GM11168 (cell line): Measurements from ENCODE around the gene ZNF674.
"Not testable (repeated sequence)": the region's sequence is repeated elsewhere in the genome, so short reads cannot be mapped to it uniquely, and the experiment has no call there.

Experiments used
- in situ Hi-C: fragments of 300-500 bp; cut with MboI; formaldehyde crosslinking; loops from one replicate; pipeline ENCODE4 v1.12.0; 2022; ENCODE audit warnings: low sequenced_read_pairs; ENCODE audit not compliant: unreplicated experiment

The ZNF674 gene

GRCh38 chrX:46571423-46572339, 26.5 kb upstream of the ZNF674 start:
- in situ Hi-C loops, result no loop called here

GRCh38 chrX:46569621-46570020, 24.4 kb upstream of the ZNF674 start:
- in situ Hi-C loops, result no loop called here

- in situ Hi-C loops, result no loop called here
Measured at GRCh38 chrX:46567388-46567787, 22.2 kb upstream of the ZNF674 start.

GRCh38 chrX:46561824-46562657, 16.8 kb upstream of the ZNF674 start:
- in situ Hi-C loops, result no loop called here

- in situ Hi-C loops, result no loop called here
Measured at GRCh38 chrX:46559062-46559461, 13.8 kb upstream of the ZNF674 start.

GRCh38 chrX:46554942-46555341, 9.7 kb upstream of the ZNF674 start:
- in situ Hi-C loops, result no loop called here

- in situ Hi-C loops, result no loop called here
Measured at GRCh38 chrX:46553935-46554334, 8.7 kb upstream of the ZNF674 start.

- in situ Hi-C loops, result no loop called here
Measured at GRCh38 chrX:46551494-46552128, 6.4 kb upstream of the ZNF674 start.

- in situ Hi-C loops, result no loop called here
Measured at GRCh38 chrX:46549914-46550313, 4.7 kb upstream of the ZNF674 start.

GRCh38 chrX:46547857-46548256, 2.6 kb upstream of the ZNF674 start:
- in situ Hi-C loops, result no loop called here

GRCh38 chrX:46544527-46544926, 694 bp downstream of the ZNF674 start:
- in situ Hi-C loops, result not testable (repeated sequence)

- in situ Hi-C loops, result no loop called here
Measured at GRCh38 chrX:46543441-46543840, 1.8 kb downstream of the ZNF674 start.

- in situ Hi-C loops, result no loop called here
Measured at GRCh38 chrX:46531442-46531841, 13.8 kb downstream of the ZNF674 start.

GRCh38 chrX:46530404-46530908, 14.8 kb downstream of the ZNF674 start:
- in situ Hi-C loops, result not testable (repeated sequence)

GRCh38 chrX:46529740-46530403, 15.3 kb downstream of the ZNF674 start:
- in situ Hi-C loops, result not testable (repeated sequence)

GRCh38 chrX:46528640-46529039, 16.6 kb downstream of the ZNF674 start:
- in situ Hi-C loops, result not testable (repeated sequence)

- in situ Hi-C loops, result no loop called here
Measured at GRCh38 chrX:46506076-46506475, 39.1 kb downstream of the ZNF674 start.

- in situ Hi-C loops, result no loop called here
Measured at GRCh38 chrX:46502848-46503247, 42.4 kb downstream of the ZNF674 start.

- in situ Hi-C loops, result no loop called here
Measured at GRCh38 chrX:46500054-46500453, 45.2 kb downstream of the ZNF674 start.

- in situ Hi-C loops, result no loop called here
Measured at GRCh38 chrX:46488712-46489111, 56.5 kb downstream of the ZNF674 start.
